HEK293T (cell line): Measurements from ENCODE around the gene ADAM11.
"Not testable (repeated sequence)": the region's sequence is repeated elsewhere in the genome, so short reads cannot be mapped to it uniquely, and the experiment has no call there.

Source experiments
- ARNT ChIP-seq: fragments of 450-650 bp; IDR thresholded peaks from 2 replicates; pipeline ENCODE4 v1.6.1; 2017; ENCODE audit warnings: mild to moderate bottlenecking
- BHLHE40 ChIP-seq: fragments of 450-650 bp; IDR thresholded peaks from 2 replicates; pipeline ENCODE4 v1.6.1; 2016; ENCODE audit warnings: mild to moderate bottlenecking, moderate library complexity, borderline replicate concordance
- CTBP1 ChIP-seq: fragments of 450-650 bp; IDR thresholded peaks from 2 replicates; pipeline ENCODE4 v1.6.1; 2016; ENCODE audit warnings: borderline replicate concordance
- ELF4 ChIP-seq: fragments of 450-650 bp; IDR thresholded peaks from 2 replicates; pipeline ENCODE4 v1.6.1; 2017; ENCODE audit warnings: antibody characterized with exemption
- FOXK2 ChIP-seq: fragments of 450-650 bp; IDR thresholded peaks from 2 replicates; pipeline ENCODE4 v1.6.1; 2016; ENCODE audit warnings: mild to moderate bottlenecking
- FOXM1 ChIP-seq: fragments of 450-650 bp; IDR thresholded peaks from 2 replicates; pipeline ENCODE4 v1.6.1; 2017; ENCODE audit warnings: mild to moderate bottlenecking, borderline replicate concordance
- HDGF ChIP-seq: fragments of 450-650 bp; IDR thresholded peaks from 2 replicates; pipeline ENCODE4 v1.6.1; 2017; ENCODE audit warnings: antibody characterized with exemption, borderline replicate concordance
- L3MBTL2 ChIP-seq: fragments of 450-650 bp; conservative IDR thresholded peaks from 2 replicates; pipeline ENCODE4 v1.6.1; 2016; ENCODE audit warnings: mild to moderate bottlenecking
- LEF1 ChIP-seq: fragments of 450-650 bp; IDR thresholded peaks from 2 replicates; pipeline ENCODE4 v1.6.1; 2017; ENCODE audit warnings: mild to moderate bottlenecking, borderline replicate concordance
- SUZ12 ChIP-seq: fragments of 450-650 bp; IDR thresholded peaks from 2 replicates; pipeline ENCODE4 v1.6.1; 2016; ENCODE audit warnings: mild to moderate bottlenecking
- TARDBP ChIP-seq: fragments of 450-650 bp; IDR thresholded peaks from 2 replicates; pipeline ENCODE4 v1.6.1; 2016
- ZNF384 ChIP-seq: fragments of 450-650 bp; IDR thresholded peaks from 2 replicates; pipeline ENCODE4 v1.6.1; 2016
- TF ChIP-seq, protein P1 (sequence below): fragments of 450-650 bp; IDR thresholded peaks from 2 replicates; pipeline ENCODE4 v1.6.1; 2016

GRCh38 chr17:44825236-44825635, 66.4 kb downstream of the ADAM11 start:
- not testable (repeated sequence) for TF ChIP-seq ARNT, SUZ12, FOXM1, LEF1, FOXK2, TARDBP, ELF4, CTBP1, BHLHE40, HDGF, L3MBTL2, ZNF384
- TF ChIP-seq, protein P1, sequence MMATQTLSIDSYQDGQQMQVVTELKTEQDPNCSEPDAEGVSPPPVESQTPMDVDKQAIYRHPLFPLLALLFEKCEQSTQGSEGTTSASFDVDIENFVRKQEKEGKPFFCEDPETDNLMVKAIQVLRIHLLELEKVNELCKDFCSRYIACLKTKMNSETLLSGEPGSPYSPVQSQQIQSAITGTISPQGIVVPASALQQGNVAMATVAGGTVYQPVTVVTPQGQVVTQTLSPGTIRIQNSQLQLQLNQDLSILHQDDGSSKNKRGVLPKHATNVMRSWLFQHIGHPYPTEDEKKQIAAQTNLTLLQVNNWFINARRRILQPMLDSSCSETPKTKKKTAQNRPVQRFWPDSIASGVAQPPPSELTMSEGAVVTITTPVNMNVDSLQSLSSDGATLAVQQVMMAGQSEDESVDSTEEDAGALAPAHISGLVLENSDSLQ: not testable (repeated sequence)
